SK-N-SH (cell line): ENCODE results near the gene MEIKIN. TPM values are rescaled to one million over a fixed set of nuclear protein-coding genes. Genes with fewer than 3 reads are reported as not detected.

ENCODE experiments used
- CTCF ChIA-PET: fragments of 300-600, 350-600 bp; formaldehyde crosslinking; extraction: SDS; loops from one replicate; lab custom pipeline; 2021; lab: Yijun Ruan, JAX
- POLR2A ChIA-PET: fragments of 350-600 bp; sonication (Branson Sonifier 250); formaldehyde crosslinking; extraction: SDS; loops from one replicate; lab custom pipeline; 2020; ENCODE audit warnings: antibody characterized with exemption, inconsistent platforms; lab: Yijun Ruan, JAX
- DNase-seq: peaks from one replicate; pipeline ENCODE4 v3.0.0; 2012
- H2AFZ ChIP-seq: fragments of 200-600 bp; sonication (generic); 2 replicates; pipeline ENCODE4 v1.8.1; 2016; ENCODE audit warnings: antibody characterized with exemption, mild to moderate bottlenecking, low read depth
- H3F3A ChIP-seq: fragments of 200-600 bp; sonication (generic); replicated peaks from 2 replicates; pipeline ENCODE3; 2016; ENCODE audit warnings: antibody characterized with exemption, mild to moderate bottlenecking; ENCODE audit not compliant: insufficient read depth
- H3K27ac ChIP-seq, 2 experiments: fragments of 200-500 bp in 1 of 2; fragments of 200-600 bp in 1 of 2; sonication (Bioruptor generic) in 1 of 2; sonication (generic), shearing (Covaris generic) in 1 of 2; 2 replicates each; pipeline versions ENCODE4 v1.5.1 to v1.6.1; 2014 to 2016; ENCODE audit warnings: low read depth in 2 of 2, inconsistent platforms in 1 of 2, low read length in 1 of 2, mild to moderate bottlenecking in 1 of 2, mixed read lengths in 1 of 2
- H3K27me3 ChIP-seq: fragments of 200-600 bp; sonication (generic), shearing (Covaris generic); 2 replicates; pipeline ENCODE4 v1.6.1; 2016; ENCODE audit warnings: mixed run types; ENCODE audit not compliant: insufficient read depth
- H3K36me3 ChIP-seq, 2 experiments: fragments of 200-500 bp in 1 of 2; fragments of 200-600 bp in 1 of 2; sonication (Bioruptor generic) in 1 of 2; sonication (generic) in 1 of 2; replicated peaks in 1 of 2; 2 replicates each; pipeline versions ENCODE3 to v1.5.1; 2014 to 2016; ENCODE audit warnings: low read length in 1 of 2, mild to moderate bottlenecking in 1 of 2; ENCODE audit not compliant: insufficient read depth in 2 of 2, control insufficient read depth in 1 of 2
- H3K4me1 ChIP-seq, 2 experiments: fragments of 200-500 bp in 1 of 2; fragments of 200-600 bp in 1 of 2; sonication (Bioruptor generic) in 1 of 2; sonication (generic), shearing (Covaris generic) in 1 of 2; 2 replicates each; pipeline versions ENCODE4 v1.5.1 to v1.6.1; 2014 to 2016; ENCODE audit warnings: low read depth in 1 of 2, low read length in 1 of 2, mixed run types in 1 of 2; ENCODE audit not compliant: insufficient read depth in 2 of 2, control insufficient read depth in 1 of 2
- H3K4me2 ChIP-seq: fragments of 200-600 bp; sonication (generic), shearing (Covaris generic); 2 replicates; pipeline ENCODE4 v1.6.1; 2017; ENCODE audit warnings: mixed run types
- H3K4me3 ChIP-seq, 2 experiments: fragments of 200-500 bp in 1 of 2; fragments of 200-600 bp in 1 of 2; sonication (Bioruptor generic) in 1 of 2; sonication (generic), shearing (Covaris generic) in 1 of 2; 2 replicates each; pipeline versions ENCODE4 v1.5.1 to v1.8.1; 2014 to 2016; ENCODE audit warnings: low read depth in 2 of 2, inconsistent platforms in 1 of 2, low read length in 1 of 2, mild to moderate bottlenecking in 1 of 2, mixed read lengths in 1 of 2, moderate library complexity in 1 of 2
- H3K79me2 ChIP-seq: fragments of 200-600 bp; sonication (generic); 2 replicates; pipeline ENCODE4 v1.8.1; 2017; ENCODE audit warnings: mild to moderate bottlenecking; ENCODE audit not compliant: insufficient read depth
- H3K9ac ChIP-seq: fragments of 200-600 bp; sonication (generic); 2 replicates; pipeline ENCODE4 v1.6.1; 2017; ENCODE audit warnings: mixed run types
- H3K9me2 ChIP-seq: fragments of 200-600 bp; sonication (generic); 2 replicates; pipeline ENCODE4 v1.6.1; 2017; ENCODE audit warnings: mixed run types
- H3K9me3 ChIP-seq: fragments of 200-600 bp; sonication (generic); 2 replicates; pipeline ENCODE4 v1.6.1; 2017; ENCODE audit warnings: mixed run types, mild to moderate bottlenecking, moderate library complexity
- H4K20me1 ChIP-seq: fragments of 200-600 bp; sonication (generic); 2 replicates; pipeline ENCODE4 v1.6.1; 2017; ENCODE audit warnings: mild to moderate bottlenecking, mixed run types; ENCODE audit not compliant: insufficient read depth
- FOSL2 ChIP-seq: IDR thresholded peaks from 2 replicates; pipeline ENCODE4 v1.4.0; 2012; ENCODE audit warnings: low read depth, mild to moderate bottlenecking, moderate library complexity, borderline replicate concordance
- JUND ChIP-seq: IDR thresholded peaks from 2 replicates; pipeline ENCODE4 v1.4.0; 2012
- MEF2A ChIP-seq: IDR thresholded peaks from 2 replicates; pipeline ENCODE4 v1.4.0; 2012; ENCODE audit warnings: low read depth, borderline replicate concordance
- NFIC ChIP-seq: IDR thresholded peaks from 2 replicates; pipeline ENCODE4 v1.4.0; 2012; ENCODE audit warnings: borderline replicate concordance
- REST ChIP-seq: IDR thresholded peaks from 2 replicates; pipeline ENCODE4 v1.6.1; 2012; ENCODE audit warnings: mild to moderate bottlenecking, low read depth, low read length, moderate library complexity
- TAF1 ChIP-seq: IDR thresholded peaks from 2 replicates; pipeline ENCODE4 v1.6.1; 2012; ENCODE audit warnings: low read depth, mild to moderate bottlenecking, low read length, moderate library complexity, borderline replicate concordance
- TEAD4 ChIP-seq: IDR thresholded peaks from 2 replicates; pipeline ENCODE4 v1.4.0; 2012; ENCODE audit warnings: mild to moderate bottlenecking, borderline replicate concordance; ENCODE audit not compliant: insufficient read depth
- WGBS: methylation state at CpG from one replicate; pipeline ENCODE4 v1.1.6; 2017; ENCODE audit warnings: low lambda C conversion rate; 5-methylcytosine and 5-hydroxymethylcytosine counted together
- polyA plus RNA-seq, 3 experiments: library from polyadenylated mRNA; depleted of rRNA; stranded (reverse); fragments of >200 nt; gene quantifications; 2 replicates each; pipeline ENCODE4 v1.2.3, GENCODE V29; 2012
- TF ChIP-seq, protein P1 (sequence below): fragments of 150-350 bp; IDR thresholded peaks from 2 replicates; pipeline ENCODE4 v1.6.1; 2017; ENCODE audit warnings: antibody characterized with exemption, low read length, low read depth, borderline replicate concordance

MEIKIN gene
- polyA plus RNA-seq, 1 of the 3 experiments (the other 2 are of a cell fraction): not detected

DNA sequence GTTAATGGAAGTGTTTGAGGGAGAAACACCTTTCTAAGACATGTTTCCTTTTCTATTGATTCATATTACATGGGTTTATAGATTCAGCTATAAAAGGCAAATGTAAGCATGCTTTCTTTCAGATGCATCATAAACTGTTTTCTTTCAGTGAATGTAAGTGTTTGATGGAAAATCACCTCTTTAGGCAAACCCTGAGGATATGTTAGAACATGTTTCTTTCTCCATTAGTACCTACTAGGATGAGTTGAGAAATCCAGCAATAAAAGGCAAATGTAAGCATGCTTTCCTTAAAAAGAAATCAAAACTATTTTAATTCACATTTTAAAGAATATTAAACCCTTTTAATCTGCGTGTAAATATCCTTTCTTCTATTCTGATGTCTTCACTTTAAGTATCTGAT lies 180.2 kb downstream of the MEIKIN start:
- Histone ChIP-seq H3K9me2 (no peaks in the 10 kb centered on the region), H4K20me1 (peaks cover 51% of the 10 kb centered on the region), H3K27me3 (no peaks in the 10 kb centered on the region), H3K27ac (no peak overlapping the region), H3K9me3 (no peaks in the 10 kb centered on the region), H3K4me3 (no peak overlapping the region), H3K9ac (no peak overlapping the region), H2AFZ (no peak overlapping the region), H3K4me2 (no peak overlapping the region), H3K36me3 (peaks cover 0 to 6% of the 10 kb centered on the region in 2 experiments), H3F3A (peaks cover 6% of the 10 kb centered on the region), H3K79me2 (peaks cover 100% of the 10 kb centered on the region), H3K4me1 (no peaks in the 10 kb centered on the region)
- no peak for TF ChIP-seq JUND
- no peak for TF ChIP-seq TAF1
- no peak for TF ChIP-seq TEAD4
- TF ChIP-seq REST: no peak
- TF ChIP-seq, protein P1, sequence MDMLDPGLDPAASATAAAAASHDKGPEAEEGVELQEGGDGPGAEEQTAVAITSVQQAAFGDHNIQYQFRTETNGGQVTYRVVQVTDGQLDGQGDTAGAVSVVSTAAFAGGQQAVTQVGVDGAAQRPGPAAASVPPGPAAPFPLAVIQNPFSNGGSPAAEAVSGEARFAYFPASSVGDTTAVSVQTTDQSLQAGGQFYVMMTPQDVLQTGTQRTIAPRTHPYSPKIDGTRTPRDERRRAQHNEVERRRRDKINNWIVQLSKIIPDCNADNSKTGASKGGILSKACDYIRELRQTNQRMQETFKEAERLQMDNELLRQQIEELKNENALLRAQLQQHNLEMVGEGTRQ: no peak
- 100% methylated on average over 1 of the region's 1 CpG for WGBS
- DNase-seq: no peak
- CTCF ChIA-PET: no interaction called here
- POLR2A ChIA-PET: no interaction called here

- H3K79me2 ChIP-seq: peaks cover 100% of the 10 kb centered on the region
- peaks cover 5% of the 10 kb centered on the region for H3F3A ChIP-seq
- H3K36me3 ChIP-seq: peaks cover 0 to 6% of the 10 kb centered on the region in 2 experiments
- no peaks in the 10 kb centered on the region for H3K9me3 ChIP-seq
- no peak overlapping the region for H3K9ac ChIP-seq
- H3K9me2 ChIP-seq: no peaks in the 10 kb centered on the region
- H3K27me3 ChIP-seq: no peaks in the 10 kb centered on the region
- H3K4me1 ChIP-seq: peaks cover 0 to under 1% of the 10 kb centered on the region in 2 experiments; a peak in 1 of 4 replicates
- no peak overlapping the region for H2AFZ ChIP-seq
- H3K4me3 ChIP-seq: no peak overlapping the region
- POLR2A ChIA-PET: no interaction called here
- H3K27ac ChIP-seq: no peak overlapping the region
- H3K4me2 ChIP-seq: no peak overlapping the region
- 92% methylated on average over 3 of the region's 3 CpGs for WGBS
- peaks cover 53% of the 10 kb centered on the region for H4K20me1 ChIP-seq
- DNase-seq: no peak
- TF ChIP-seq MEF2A (no peak), TAF1 (no peak), TEAD4 (no peak), FOSL2 (no peak), NFIC (no peak)
- CTCF ChIA-PET: interaction anchor here (0.9 kb wide), 1 partner anchor 175 kb away, joined by 3 read pairs; no protein-coding TSS in a partner anchor
These were observed 181.5 kb downstream of the MEIKIN start for GRCh38 chr5:131763968-131764367.
